GM18519 (cell line): ENCODE data around the gene MAGI1.
"Not testable (repeated sequence)": the region's sequence is repeated elsewhere in the genome, so short reads cannot be mapped to it uniquely, and the experiment has no call there.

ENCODE experiments used
- ATAC-seq: cut with Tn5 transposase; IDR thresholded peaks from one replicate; pipeline ENCODE4 v1.9.1; 2021; ENCODE audit warnings: mild to moderate bottlenecking, moderate library complexity; ENCODE audit not compliant: unreplicated experiment, low FRiP score

The MAGI1 gene

DNA sequence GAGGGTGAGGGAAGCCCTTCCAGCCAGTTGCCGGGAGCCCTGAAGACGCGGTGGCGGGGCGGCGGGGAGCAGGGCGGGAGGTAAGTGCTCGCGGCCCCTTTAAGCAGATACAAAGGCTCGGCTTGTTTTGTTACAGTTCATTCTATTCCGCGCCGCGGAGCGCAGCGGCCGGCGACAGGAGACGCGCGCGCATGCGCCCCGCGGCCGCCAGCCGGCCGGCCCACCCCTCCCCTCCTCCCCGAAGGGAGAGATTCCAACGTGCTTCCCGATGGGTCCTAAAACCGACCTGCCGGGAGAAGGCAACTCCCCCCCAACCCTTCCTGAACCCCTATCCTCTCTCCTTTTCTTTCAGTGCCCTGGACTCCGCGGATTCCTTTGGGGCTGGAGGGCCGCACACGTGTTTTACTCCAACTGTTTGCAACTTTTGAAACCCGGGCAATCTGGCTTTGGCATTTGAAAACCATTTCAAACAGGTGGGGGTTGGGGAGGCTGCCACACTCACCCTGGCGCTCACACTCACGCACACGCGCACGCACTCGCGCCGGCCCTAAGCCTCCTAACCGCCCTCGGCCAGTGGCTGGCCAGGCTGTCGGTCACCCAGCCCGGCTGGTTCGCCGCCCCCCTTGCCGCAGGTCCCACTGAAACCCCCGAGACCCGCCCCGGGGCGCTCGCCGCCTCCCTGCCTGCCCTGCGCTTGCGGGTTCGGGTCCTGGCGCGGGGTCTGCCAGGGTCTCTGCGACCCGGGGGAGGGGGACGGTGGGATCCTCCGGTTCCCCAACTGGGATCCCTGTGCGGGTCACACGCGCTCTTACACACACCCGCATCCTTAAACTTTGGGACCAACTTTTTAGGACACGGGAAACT is at the start of gene MAGI1:
Gene MAGI1, minus strand, starts transcription at position 193 of the 864 bp plus-strand sequence. CDS start 610 bp downstream, outside the sequence.
- peak; percentile 81 for ATAC-seq

DNA sequence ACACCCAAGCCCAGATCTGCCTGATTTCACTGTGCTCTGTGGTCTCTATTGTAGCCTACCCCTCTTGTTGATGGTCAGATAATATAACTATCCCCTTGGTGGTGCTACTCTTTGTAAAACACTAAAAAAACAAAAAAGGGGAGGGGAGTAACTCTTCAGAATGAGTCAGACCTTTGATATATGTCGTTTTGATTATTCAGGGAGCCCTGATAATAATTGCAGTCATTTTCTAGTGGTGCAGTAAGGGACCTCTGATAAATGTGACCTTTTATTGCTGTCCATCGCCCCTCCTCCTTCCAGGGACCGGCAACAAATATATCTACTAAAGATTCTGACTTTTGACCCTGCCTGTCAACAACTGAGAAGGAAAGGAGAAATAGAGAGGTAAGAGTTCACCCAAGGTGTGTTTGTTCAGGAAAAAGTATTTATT is 45.1 kb upstream of the MAGI1 start:
- no peak for ATAC-seq

DNA sequence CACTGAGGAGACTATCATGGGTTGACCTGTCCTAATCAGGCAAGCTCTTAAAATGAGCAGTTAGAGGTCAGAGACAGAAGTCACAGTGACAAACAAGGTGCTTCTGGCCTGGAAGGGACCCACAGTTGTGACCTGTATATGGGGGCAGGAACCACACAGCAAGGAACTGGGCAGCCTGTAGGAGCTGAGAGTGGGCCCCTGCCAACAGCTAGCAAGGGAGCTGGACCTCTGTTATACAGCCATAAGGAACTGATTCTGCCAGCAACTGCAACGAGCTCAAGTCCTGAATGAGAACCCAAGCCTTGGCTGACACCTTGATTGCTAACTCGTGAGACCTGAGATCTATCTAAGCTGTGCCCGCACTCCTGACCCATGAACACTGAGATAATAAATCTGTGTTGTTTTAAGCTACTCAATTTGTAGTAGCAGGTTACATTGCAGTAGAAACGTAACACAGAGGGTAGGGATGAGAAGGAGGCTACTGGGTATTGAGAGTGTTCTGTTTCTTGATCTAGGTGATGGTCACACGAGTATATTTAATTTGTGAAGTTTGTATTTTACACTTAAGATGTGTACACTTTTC is 44.5 kb upstream of the MAGI1 start:
- ATAC-seq: no peak

DNA sequence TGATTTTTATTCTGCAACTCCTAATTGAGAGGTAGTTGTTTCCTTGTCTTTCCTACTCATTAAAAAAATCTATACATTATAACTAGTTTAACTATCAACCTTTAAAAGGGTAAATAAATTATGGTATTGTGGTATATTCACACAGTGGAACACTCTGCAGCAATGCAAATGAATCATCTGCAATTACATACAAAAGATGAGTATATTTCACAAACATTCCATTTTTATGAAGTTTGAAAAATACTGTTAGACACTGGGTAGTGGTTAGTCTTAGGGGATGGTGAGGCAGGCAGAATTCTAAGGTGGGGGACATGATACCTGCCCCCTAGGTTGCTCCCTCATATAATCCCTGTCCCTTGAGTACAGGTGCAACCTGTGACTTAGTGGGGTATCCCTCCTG is 44.0 kb upstream of the MAGI1 start:
- no peak for ATAC-seq

DNA sequence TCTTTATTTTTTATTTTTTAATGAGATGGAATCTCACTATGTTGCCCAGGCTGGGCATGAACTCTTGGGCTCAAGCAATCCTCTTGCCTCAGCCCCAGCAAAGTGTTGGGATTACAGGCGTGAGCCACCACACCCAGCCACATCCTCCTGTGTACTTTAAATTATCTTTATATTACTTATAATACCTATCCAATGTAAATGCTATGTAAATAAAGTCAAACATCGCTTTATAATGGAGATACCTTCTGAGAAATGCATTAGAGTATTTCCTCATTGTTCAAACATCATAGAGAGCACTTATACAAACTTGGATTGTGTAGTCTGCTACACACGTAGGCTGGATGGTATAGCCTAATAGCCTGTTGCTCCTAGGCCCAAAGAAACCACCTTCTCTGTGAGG is 41.4 kb upstream of the MAGI1 start:
- ATAC-seq: no peak

DNA sequence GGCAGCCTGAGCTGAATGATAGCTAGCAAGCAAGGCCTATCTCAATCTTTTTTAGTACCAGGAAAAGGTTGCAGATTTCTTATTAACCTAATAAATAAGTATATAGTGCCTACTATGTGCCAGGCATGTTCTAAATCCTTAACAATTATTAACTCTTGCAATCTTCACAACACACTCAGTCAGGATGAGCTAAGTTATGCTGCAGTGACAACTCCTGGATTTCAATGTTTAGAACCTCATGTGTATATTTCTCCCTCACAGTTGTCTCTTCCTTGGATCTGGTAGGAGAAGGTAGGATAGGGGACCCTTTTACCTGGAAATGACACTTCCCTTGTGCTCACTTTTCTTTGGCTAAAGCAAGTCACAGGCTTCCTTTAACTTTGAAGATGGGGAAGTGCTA is 39.3 kb upstream of the MAGI1 start:
- ATAC-seq: no peak

DNA sequence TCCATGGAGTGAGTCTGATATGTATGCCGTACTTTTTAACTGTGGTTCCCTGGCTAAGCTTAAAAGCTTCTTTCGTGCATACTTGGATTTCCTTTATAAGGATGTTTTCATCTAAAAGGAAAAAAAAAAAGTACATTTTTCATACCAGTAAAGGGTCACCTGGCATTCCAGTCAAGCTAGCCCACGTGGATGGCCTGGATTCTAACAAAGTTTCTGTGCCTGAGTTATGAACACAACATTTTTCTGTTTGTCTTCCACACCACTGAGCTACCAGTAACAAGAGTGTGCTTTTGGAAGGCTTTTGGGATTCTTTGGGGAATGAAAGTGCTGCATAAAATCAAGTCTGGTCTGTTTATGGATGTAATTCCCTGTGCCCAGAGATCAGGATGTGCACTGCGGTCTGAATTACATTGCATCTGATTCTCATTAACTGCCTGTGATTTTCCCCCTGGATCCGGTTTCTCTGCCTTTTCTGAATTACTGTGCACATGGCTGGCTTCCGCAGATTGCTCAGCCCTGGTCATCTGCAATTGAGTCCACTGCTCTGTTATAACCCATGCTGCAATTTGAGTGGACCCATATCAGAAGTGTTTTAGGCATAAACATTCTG is 38.2 kb upstream of the MAGI1 start:
- no peak for ATAC-seq

DNA sequence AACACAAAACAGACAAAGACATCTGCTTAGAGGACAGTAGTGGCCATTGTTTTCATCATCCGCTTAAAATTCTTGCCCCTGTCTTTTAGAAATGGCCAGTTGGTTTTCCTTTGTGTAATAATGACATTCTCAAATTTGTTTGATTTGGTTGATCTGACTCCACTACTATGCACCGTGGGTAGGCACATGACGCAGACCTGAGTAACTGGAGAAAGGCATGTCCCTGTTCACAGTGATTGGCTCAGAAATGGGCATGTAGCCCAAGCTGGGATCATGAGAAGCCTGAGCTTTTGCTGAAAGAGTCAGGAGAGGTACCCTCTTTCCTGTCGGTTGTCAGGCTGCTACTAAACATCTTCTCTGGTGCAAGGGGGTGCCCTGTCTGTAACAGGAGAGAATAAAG is 36.6 kb upstream of the MAGI1 start:
- ATAC-seq: no peak

DNA sequence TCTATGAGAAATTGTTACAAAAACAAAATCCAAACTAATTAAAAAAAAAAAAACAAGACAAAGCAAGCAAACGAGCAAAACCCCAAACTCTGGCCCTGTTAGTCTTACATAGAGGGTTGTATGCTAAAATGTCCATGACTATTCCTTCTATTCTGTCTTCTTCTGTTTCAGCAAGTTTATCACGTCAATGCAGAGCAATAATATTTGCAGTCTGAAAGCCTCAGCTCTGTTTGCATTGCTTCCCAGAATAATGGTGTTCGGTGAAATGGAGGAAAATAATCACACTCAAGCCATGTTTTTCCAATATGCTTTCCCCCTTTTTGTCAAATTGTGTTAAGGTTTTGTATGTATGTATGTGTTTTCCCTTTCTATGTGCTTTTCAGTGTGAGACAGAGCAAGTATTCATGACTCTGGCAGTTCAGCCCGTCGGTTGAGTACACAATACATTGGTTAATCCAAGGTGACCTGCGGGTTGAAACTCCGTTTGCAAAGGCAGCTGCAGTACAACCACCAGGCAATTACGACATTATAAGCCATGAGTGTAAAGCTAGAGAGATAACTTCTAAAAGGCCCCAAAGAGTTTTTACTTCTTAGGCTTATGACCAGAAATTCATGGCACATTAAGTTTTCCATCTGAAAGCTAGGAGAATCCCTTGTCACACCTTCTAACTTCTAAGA is 34.9 kb upstream of the MAGI1 start:
- no peak for ATAC-seq

DNA sequence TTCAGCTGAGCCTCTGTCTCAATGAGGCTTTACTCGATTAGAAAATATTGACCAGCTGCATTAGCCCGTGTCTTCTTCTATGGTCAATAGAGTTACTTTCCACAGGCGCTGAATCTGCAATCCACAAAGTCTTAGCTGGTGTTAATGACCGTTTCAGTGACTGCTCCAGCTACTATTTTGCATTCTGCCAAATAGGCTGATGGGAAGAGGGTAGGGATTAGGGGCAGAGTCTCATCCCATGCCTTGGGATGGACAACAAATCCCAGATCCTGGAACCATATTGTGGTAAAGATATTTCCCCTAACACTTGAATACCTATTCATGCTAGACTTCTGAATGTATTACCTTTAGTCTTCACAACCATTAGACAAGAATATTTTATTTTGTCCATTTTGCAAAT is 29.5 kb upstream of the MAGI1 start:
- ATAC-seq: no peak

DNA sequence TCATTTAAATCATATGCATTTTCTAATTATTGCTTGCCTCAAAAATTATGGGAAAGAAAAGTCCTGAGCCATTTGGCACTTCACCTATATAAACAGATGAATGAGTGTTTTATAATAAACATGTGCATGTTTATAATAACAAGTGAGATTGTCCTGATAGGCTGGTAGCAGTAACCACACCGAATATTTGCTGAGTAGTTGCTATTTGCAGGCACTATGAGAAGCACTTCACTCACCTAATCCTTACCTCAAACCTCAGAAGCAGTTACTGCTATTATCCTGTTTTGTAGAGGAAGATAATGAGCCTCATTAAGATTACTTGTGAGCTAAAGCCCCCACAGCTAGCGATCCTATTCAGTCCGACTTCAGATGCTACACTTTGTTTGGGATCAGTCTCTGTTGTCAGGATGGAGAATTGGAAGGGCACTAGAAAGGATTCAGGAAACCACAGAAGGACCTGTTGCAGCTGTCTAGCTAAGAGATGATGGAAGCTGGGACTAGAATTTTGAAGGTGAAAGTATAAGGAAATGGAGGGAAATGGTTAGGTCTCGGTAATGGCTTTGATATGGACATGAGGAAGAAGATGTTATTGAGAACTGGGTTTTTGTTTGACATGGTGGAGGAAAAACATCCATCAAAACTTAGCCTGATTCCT is 28.4 kb upstream of the MAGI1 start:
- no peak for ATAC-seq

DNA sequence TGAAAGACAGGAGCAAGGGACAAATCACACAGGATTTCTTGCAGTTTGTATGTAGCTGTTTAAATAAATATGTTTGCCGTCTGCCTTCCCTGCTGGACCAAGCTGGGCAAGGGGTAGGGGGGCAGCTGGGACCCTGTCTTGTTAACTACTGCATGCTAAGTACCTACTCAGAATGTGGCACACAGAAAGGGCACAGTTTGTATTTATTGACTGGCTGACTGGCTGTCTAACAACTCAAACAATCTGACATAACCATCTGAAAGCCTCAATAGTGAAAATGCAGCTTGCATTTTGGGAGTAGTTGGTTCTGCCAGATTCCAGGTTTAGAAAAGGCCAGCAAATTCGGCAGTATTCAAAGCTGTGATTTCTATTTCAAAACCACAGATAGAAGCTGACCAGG is 16.6 kb upstream of the MAGI1 start:
- ATAC-seq: no peak

DNA sequence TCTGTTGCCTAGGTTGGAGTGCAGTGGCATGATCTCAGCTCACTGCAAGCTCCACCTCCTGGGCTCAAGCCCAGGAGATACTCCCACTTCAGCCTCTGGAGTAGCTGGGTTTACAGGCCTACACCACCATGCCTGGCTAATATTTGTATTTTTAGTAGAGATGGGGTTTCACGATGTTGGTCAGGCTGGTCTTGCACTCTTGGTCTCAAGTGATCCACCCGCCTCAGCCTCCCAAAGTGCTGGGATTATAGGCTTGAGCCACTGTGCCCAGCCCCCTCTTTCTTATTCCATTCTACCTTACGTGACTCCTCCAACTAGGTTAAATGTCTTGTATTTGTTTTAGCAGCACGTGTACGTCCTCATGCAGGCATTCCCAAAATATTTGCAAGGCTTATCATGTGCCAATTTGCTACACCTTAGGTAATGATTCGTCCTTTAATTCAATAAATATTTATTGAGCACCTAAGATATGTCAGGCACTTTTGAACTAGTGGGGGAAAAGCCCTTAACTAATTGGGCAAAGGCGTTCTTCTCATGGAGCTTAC is 14.9 kb upstream of the MAGI1 start:
- ATAC-seq: no peak

DNA sequence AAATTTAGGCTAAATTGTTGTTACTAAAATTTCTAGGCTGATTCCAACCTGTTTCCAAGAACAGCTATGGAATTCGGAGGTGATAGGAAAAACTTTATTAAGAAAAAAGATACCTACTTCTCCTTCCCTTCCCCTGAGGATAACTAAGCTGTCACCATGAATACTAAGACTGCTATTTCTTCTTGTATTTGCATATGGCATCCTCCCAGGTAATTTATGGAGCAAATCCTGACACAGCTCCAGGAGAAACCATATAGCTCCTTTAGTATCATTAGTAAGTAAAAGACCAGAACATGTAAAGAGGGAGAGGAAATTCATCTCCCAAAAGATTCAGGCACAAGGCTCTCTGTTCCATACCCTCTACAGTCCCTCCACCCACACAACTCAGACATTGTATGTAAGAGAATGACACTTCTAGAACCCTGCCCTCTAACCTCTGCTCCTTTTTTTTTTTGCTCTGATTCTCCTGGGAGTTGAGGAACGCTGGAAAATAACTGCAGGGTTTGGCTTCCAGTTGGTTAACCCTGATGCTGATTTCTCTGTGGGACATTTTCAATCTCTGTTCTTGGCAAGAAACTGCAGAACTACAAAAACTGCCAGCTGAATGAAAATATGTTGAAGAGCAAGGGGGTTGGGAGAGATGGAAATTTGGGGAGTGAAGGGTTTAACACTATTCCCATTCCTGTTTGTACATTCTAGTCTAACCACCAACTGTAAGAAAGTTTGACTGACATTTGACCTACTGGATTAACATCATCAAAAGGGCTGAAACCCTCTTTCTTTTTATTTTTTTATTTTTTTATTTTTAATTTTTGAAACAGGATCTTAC is 14.2 kb upstream of the MAGI1 start:
- no peak for ATAC-seq

DNA sequence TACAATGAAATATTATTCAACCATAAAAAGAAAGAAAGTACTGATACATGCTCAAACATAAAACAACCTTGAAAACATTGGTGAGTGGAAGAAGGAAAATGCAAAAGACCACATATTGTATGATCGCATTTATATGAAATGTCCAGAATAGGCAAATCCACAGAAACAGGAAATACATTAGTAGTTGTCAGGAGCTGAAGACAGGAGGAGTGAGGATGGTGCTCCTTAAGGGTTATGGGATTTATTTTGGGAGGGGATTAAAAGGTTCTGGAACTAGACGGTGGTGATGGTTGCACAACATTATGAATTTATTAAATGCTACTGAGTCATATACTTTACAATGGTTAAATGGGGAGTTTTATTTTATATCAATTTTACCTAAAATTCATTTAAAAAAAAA is 12.1 kb upstream of the MAGI1 start:
- no peak for ATAC-seq

DNA sequence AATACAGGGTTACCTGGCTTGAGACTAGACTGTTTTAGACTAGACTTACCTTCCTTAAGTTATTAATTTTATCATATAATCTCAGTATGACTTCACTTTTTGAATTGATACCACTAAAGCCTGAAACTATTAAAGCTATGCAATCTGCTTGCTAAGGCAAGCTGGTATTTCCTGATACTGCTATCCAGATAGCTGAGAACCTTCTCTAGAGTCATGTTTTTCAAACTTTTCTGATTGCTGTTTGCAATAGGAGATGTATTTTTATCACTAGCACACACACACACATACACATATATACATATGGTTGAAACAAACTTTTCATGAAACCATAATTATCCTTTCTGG is 9.3 kb upstream of the MAGI1 start:
- ATAC-seq: no peak

DNA sequence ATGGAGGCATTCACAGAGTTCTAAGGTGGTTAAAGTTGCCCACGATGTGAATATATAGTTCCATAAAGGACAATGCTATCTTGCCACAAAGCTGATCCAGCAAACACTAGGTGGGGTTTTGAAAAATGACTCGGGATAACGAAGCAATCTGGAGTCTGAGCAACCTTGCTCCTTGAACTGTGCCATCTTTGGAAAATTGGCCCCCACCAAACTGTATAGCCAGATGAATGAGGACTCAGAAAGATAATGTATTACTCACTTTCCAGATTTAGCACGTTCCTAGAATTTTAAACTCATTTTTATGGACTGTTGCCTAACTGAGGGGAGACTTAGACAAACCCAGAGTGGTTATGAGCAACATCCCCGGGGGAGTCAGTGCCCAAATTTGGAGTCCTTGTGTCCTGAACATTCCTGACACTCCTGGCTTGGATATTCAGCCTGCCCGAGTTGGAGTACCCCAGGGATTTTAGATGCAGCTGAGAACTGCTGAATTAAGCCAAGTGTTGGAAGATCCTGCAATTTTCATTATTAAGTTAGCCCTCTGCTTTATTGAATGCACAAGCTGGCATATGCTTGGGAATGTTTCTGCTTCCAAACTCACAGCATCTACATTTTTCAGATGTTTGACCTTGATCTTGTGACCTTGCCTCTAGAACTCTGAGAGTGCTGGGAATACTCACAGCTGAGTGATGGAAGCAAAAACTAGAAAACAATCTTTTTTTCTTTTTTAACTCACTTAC is 8.8 kb upstream of the MAGI1 start:
- no peak for ATAC-seq

DNA sequence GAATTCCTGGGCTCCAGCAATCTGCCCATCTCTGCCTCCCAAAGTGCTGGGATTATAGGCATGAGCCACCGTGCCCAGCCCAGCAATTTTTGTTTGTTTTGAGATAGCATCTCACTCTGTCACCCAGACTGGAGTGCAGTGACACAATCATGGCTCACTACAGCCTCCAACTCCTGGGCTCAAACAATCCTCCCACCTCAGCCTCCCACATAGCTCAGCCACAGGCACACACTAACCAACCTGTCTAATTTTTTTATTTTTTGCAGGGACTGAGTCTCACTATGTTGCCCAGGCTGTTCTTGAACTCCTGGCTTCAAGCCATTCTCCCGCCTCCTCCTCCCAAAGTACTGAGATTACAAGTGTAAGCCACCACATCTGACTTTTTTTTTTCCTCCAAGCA is 7.6 kb upstream of the MAGI1 start:
- not testable (repeated sequence) for ATAC-seq

DNA sequence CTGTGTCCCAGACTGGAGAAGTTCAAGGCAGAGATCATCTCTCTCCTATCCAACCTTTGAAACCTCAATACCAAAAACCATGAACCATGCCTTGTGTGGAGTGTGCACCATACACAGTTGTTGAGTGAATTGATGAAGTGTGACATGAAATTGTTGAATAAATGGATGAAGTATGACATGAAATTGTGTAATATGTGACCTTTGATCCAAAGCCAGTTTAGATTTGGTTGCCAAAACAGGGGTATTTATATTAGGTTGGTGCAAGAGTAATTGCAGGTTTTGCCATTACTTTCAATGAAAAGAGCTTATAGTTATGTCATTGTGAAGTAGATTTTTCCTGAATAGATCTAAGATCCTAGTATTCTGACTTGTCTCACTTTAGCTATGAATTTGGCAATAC is 3.1 kb upstream of the MAGI1 start:
- no peak for ATAC-seq
